DMS 273 treated with DMSO at 0.1 percent for 48 hours (cell line): ENCODE results near the gene MMP12.
"Not testable (repeated sequence)": the region's sequence is repeated elsewhere in the genome, so short reads cannot be mapped to it uniquely, and the experiment has no call there.

Experiments
- DNase-seq: peaks from one replicate; lab custom pipeline; 2025; lab: John Stamatoyannopoulos, UW

The MMP12 gene

GRCh38 chr11:102874852-102875251 lies at the start of gene MMP12:
TSS of gene MMP12 (minus strand) at chr11:102874982. CDS start at chr11:102874937, 45 bp downstream.
- no peak for DNase-seq

GRCh38 chr11:102921587-102922220 lies 46.9 kb upstream of the MMP12 start:
- no peak for DNase-seq

GRCh38 chr11:102920118-102920684 lies 45.4 kb upstream of the MMP12 start:
- no peak for DNase-seq

- DNase-seq = no peak
Observed at GRCh38 chr11:102915044-102915375, 40.2 kb upstream of the MMP12 start.

- DNase-seq = peak; percentile 0
Observed at GRCh38 chr11:102914238-102915043, 39.7 kb upstream of the MMP12 start.

GRCh38 chr11:102912482-102912830 lies 37.7 kb upstream of the MMP12 start:
- DNase-seq = no peak

DNA sequence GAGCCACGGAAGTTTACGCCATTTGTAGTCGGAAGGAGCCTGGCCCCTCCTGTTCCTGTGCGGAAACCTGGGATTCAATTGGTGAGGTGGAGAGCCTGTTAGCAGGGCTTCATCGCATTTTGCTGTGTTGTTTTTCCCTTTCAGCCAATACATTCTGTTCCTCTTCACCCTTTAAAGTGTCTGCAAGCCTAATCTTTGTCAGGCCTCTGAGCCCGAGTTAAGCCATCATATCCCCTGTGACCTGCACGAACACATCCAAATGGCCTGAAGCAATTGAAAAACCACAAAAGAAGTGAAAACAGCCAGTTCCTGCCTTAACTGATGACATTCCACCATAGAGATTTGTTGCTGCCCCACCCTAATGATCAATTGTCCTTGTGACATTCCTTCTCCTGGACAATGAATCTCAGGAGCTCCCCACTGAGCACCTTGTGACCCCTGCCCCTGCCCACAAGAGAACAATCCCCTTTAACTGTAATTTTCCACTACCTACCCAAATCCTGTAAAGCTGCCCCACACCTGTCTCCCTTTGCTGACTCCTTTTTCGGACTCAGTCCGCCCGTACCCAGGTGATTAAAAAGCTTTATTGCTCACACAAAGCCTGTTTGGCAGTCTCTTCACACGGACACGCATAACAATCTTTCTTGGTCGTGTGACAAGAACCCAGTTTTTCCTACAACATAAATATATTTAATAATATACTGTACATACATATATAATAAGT lies 37.1 kb upstream of the MMP12 start:
- DNase-seq = no peak

DNA sequence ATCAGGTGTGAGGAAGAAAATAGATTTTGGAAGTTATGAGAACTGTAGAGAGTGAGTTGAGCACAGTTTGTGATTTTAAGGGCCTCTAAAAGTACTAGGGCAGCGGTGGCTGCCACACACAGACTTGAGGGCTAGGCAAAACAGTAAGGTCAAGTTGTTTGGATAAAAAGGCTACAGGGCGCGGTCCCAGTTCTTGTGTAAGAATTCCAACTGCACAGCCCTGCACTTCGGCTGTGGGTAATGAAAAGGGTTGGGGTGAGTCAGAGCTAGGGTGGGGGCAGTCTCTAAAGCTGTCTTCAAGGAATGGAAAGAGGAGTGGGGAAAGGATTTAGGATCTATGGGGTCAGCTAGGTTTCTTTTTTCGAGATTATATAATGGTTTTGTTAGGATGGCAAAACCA lies 31.1 kb upstream of the MMP12 start:
- not testable (repeated sequence) for DNase-seq

GRCh38 chr11:102903895-102904294 lies 29.1 kb upstream of the MMP12 start:
- DNase-seq = not testable (repeated sequence)

DNA sequence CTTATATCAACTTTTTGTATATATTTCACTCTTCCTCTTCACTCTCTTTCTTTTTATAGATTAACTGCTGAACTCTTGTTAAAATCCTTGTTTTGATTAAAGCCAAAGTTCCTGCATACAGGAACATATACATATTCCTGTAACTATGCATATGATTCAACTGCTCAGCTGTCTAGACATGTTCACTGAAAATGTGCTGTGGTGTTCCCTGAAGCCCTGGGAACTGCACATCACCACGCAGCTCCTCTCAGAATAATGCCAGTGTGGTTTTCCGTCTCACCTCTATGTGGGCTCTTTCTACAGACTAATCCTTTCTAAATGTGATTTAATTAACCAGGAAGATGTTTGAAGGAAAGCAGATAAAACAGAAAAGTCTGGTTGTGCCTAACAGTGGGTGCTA lies 25.6 kb upstream of the MMP12 start:
- DNase-seq = no peak

GRCh38 chr11:102891736-102892135 lies 17.0 kb upstream of the MMP12 start:
- DNase-seq = no peak

DNA sequence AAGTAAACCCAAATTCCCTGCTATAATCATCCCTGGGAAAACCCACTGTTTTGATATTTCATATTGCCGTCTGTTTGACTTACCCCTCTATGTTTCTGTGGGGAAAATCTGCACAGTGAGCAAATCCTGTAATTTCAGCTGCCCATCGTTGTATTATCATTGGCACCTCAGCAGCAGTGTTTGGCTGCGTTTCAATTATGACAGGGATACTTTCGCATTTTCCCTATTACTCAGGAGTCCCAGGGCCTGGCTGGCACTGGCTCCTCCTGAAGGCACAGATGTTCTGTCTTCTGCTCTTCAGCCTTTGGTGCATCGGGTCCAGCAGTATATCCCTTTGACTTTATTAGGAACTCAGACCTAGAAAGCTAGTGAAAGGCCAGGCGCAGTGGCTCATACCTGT lies 12.2 kb upstream of the MMP12 start:
- DNase-seq = no peak

GRCh38 chr11:102883141-102883540 lies 8.4 kb upstream of the MMP12 start:
- DNase-seq = no peak

DNA sequence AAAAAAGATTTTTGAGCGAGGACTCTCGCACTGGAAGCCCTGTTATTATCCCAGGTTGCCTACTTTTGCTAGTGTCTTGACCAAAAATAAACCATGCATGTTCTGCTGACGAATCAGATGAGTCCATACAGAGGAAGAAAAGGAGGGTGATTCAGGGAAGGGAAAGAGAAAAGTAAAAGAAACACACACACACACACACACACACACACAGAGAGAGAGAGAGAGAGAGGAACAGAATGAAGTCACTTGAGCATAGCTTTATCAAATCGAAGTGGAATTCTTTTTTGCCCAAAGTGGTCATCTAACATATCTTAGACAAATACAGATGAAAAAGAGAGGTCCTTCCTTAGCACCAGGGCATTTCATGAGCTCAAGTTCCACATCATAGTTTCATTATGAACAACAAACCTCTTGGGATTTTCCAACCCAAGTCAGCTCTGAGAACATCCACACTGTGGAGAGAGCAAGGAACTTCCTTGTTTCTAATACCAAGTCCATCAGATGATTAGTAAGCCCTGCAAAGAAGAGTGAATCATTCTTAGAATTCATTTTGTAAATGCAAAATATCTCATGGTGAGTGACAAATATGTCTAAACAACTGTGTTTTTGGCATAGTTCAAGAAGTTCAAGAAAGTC lies 7.7 kb upstream of the MMP12 start:
- DNase-seq = no peak

GRCh38 chr11:102879801-102880200 lies 5.0 kb upstream of the MMP12 start:
- no peak for DNase-seq

DNA sequence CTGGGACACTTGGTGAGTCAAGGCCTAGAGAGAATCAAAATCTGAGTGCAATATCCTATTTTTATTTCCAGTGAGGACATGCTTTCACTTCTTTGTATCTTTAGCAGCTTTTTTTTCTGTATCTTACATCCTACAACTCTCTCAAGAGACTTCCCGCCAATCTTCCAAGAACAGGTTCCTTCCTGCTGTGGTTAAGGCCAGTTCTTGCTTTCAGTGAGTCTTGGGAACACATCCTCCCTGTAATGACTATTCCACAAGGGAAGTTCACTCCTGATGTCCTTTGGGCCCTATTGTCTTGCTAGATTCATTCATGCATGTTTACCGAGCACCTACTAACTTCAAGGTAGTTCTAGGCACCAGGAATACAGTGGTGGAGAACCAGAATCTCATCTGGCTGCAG lies 3.8 kb upstream of the MMP12 start:
- no peak for DNase-seq

DNA sequence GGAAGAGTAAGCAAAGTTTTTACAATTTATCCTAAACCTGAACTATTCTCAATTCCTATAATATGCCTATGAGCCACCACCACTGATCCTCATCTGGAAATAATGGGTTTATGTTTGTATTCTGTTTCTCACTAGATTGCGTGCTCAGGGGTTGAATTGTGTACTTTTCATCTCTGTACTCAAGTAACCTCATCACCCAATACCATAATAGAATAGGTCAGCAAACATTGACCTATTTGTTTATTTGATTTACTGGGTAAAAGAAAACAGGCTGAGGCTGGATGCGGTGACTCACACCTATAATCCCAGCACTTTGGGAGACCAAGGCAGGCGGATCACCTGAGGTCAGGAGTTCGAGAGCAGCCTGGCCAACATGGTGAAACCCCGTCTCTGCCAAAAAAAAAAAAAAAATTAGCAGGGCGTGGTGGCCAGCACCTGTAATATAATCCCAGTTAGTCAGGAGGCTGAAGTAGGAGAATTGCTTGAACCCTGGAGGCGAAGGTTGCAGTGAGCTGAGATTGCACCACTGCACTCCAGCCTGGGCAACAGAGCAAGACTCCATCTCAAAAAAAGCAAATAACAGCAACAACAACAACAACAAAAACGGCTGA lies 5.3 kb downstream of the MMP12 start:
- DNase-seq = not testable (repeated sequence)

GRCh38 chr11:102868339-102868738 lies 6.4 kb downstream of the MMP12 start:
- no peak for DNase-seq

GRCh38 chr11:102864724-102865123 lies 10.1 kb downstream of the MMP12 start:
- DNase-seq = no peak

DNA sequence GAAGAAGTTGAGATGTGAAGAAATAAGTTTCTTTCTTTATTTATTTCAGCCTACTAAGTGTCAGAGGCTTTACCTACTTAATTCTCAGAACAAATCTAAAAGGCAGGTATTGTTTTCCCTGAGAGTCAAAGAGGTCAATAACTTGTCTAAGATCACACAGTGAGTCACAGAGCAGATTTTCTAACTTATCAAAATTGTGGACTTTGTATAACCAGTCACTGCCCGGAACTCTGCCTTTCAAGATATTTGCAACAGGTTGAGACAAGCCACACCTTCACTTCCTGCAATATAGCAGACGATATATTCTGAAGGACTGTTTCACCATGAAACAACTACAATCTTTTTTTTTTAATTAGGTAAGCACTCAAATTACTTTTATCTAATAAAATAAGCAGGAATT lies 20.8 kb downstream of the MMP12 start:
- DNase-seq = no peak

GRCh38 chr11:102853055-102853454 lies 21.7 kb downstream of the MMP12 start:
- DNase-seq = no peak
